Stimulated activated CD4-positive, alpha-beta T cell treated with anti-CD3 and anti-CD28 coated beads, Interleukin-15, amount 100 ng/mL, for 48 hours (primary cell): ENCODE results near the gene PKDCC.
"Not testable (repeated sequence)": the region's sequence is repeated elsewhere in the genome, so short reads cannot be mapped to it uniquely, and the experiment has no call there.

ENCODE experiments used
- DNase-seq, 2 donors: peaks; one replicate each; pipeline ENCODE4 v3.0.0-alpha.2; 2020; ENCODE audit warnings: low read depth in 2 of 2

PKDCC gene

GRCh38 chr2:42030829-42031228 lies 17.0 kb upstream of the PKDCC start:
- no peak for DNase-seq

- DNase-seq: no peak
Measured at GRCh38 chr2:42031281-42032223, 16.3 kb upstream of the PKDCC start.

DNA sequence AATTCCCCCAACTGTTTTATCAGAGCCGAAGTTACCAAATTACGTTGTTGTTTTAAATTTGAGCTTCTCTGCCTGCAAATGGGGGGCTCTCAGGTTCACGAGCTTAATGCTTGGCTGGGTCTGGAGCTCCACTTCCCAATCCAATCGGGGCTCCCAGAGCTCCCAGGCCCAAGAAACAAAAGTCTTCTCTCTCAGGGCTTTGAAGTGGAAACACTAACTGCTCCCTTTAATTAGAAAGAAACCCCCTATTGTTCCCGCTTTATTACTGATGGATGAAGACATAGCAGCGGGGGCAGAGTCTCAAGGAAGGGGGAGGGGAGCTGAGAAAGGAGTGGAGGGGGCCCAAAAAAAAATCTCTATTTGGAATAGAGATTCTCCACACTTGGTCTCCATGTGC lies 15.6 kb upstream of the PKDCC start:
- DNase-seq: no peak

DNA sequence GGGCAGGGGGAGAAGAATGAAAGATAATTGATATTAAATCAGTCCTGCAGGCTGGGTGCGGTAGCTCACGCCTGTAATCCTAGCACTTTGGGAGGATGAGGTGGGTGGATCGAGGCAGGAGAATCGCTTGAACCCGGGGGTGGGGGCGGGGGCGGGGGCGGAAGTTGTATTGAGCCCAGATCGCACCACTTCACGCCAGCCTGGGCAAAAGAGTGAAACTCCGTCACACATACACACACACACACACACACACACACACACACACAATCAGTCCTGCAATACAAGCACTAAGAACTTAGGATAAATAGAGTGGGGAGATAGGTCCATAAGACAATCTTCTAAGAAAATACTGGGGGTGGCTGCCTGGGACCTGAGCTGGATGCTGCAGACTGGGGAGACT lies 15.1 kb upstream of the PKDCC start:
- DNase-seq: no peak

- not testable (repeated sequence) for DNase-seq
Measured at GRCh38 chr2:42034096-42034495, 13.7 kb upstream of the PKDCC start.

- no peak for DNase-seq
Measured at GRCh38 chr2:42035241-42035640, 12.6 kb upstream of the PKDCC start.

GRCh38 chr2:42036413-42036812 lies 11.4 kb upstream of the PKDCC start:
- no peak for DNase-seq

DNA sequence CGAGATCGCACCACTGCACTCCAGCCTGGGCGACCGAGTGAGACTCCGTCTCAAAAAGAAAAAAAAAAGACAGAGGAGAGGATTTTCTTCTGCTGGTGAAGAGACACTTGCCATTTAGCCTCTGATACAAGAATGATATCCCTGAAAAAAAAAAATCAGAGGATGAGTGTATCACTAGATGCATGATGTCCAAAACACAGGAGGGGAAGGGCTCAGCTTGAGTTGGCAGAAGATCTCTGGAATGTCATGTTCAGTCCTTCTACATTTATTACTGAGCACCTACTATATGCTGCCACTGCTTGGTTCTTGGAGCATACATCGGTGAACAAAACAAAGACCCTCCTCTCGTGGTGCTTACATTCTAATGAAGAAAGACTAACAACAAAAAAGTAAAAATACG lies 10.9 kb upstream of the PKDCC start:
- DNase-seq: no peak

- DNase-seq: no peak
Measured at GRCh38 chr2:42040643-42041278, 7.1 kb upstream of the PKDCC start.

DNA sequence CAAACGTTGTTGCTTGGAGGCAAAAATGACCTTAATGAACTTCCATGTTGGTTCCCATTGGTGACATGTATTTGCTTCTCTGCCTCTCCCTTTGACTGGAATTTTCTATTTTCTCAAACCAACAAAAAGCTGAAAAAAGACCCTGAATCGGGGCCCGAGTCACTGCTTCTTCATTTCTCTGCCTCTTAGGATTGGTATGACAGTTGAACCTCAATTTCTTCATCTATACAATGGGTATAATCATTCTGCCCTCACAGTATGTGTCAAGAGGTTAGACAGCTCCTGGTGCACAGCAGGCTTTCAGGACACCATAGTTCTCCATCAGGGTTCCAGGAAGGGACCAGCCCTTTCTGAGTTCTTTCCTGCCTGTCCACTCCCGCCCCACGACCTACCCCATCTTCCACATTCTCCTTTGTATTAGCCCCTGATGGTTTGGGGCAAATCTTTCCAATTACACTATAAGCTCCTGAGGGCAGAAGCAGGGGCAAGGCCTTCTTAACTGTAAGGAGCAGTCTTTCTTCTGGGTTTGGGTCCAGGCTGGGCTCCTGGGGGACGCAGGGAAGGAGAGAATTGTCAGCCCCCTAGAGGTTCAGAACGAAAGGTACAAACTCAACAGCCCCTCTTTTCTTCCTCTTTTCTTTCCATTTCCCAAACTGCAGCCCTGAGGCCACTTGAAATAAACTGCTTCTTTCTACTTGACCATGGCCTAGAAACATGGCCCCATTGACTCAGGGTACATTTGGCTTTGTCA lies 6.3 kb upstream of the PKDCC start:
- DNase-seq: no peak

GRCh38 chr2:42042631-42043355 lies 5.0 kb upstream of the PKDCC start:
- no peak for DNase-seq

DNA sequence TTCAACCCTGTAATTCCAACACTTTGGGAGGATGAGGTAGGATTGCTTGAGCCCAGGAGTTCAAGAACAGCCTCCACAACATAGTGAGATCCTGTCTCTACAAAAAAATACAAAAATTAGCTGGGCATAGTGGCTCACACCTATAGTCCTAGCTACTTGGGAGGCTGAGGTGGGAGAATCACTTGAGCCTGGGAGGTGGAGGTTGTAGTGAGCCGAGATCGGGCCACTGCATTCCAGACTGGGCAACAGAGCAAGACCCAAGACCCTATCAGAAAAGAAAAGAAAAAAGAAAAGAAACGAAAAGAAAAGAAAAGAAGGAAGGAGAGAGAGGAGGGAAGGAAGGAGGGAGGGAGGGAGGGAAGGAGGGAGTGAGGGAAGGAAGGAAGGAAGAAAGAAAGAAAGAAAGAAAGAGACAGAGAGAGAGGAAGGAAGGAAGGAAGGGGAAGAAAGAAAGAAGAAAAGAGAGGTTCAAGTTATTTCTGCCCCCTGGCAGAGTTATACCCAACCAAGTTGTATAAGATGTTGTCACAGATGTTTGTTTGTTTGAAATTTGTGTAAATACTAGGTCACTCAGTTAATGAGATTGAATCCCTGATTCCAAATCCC lies 3.9 kb upstream of the PKDCC start:
- DNase-seq: no peak

DNA sequence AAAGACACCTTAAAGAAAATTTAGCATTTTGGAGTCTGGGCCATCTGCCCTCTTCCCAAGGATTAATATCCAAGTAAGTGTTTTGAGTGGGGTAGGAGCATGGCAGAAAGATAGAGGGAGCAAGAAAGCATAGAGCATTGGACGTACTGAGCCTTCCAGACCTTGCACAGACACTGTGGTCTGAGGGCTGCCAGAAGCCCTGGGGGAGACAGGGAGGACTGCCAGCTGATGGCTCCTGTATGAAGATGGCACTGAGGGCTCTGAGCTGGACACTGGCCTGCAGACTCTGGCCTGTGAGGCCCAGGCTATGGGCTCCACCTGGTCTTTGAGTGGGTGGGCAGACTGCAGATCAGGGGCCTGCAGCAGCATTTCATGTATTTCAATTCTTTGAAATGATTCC lies 2.9 kb upstream of the PKDCC start:
- no peak for DNase-seq

DNA sequence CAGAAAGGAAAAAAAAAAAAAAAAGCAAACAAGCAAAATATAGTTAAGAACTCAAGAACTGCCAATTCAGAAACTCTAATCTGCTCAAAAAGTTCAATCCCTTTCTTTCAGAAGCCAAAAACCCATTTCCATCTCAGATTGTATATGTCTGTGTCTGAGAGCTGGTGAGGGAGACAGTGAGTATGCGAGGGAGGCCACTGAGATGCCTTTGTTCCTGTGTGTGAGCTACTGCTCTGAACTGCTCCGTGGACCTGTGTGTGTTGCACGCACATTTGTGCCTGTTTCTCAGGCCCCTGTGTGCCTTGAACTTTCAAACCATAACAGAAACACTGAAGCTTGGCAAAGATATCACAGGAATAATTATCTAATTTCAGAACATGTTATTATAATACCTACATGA lies 2.5 kb upstream of the PKDCC start:
- no peak for DNase-seq

DNA sequence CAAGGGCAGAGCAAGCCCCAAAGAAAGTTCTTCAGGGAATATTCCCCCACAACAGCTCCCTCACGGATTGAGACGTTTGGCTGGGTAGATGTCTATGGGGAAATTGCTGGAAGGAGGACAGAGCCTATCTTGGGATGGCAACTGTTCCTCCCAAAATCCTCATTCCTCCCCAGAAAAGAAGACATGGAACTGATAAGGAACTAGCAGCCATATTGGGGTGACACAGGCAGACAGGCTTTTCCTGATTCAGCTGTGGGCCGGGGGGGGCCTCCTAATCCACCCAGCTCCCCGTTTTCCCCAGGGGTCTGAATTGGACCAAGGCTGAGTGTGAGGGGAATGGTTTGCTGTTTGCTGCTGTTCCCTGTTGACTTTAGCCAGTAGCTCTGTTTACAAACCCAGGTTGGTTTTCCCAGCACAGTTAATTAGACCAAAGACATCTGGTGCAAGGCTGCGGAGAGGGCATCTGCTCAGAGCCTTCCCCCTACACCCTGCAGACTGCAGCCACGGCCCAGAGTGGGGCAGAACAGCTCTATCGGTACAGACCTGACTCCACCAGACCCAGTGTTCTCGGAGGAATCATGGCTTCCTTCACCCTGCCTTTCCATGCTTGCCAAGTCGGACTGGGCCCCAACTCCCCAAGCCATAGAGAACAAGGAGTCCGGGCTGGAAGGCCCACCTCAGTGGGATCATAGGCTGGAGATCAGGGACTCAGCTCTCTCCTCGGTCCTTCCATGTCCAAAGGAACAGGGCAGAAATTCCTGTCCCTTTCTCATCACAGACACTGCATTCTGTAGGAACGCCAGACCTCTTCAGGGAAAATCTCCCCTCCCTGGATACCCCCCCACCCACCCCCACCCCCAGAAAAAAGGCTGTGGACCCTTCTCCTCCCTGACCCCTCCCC lies 1.7 kb upstream of the PKDCC start:
- no peak for DNase-seq

DNA sequence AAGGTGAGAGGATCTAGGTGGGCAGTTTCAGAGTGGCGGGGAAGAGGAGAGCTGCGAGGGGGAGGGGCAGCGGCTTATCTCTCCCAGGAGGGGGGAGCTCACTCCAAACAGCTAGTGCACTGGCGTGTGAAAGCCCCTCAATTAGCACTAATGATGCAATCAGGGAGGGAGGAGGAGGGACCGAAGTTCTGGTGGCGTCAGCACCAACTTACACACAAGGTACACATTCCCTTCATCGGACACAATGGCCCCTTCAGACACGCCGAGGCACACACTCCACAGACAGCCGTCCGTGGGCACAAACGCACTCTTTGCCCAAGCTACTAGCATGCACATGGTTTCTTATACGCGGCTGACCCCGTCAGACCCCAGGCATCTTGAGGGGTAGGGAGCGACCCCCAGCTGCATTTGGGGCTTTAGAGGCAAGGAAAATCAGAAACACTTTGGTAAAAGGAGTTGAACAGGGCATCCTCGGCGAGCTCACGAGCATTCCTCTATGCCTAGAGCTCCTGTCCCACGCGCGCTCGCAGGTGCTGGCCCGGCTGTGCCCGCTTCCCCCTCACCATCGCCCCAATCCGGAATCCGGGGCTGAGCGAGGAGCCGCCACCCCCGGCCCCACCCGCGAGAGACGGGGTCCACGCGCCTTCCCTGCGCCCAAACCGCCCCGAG lies 868 bp upstream of the PKDCC start:
- DNase-seq: no peak

- no peak for DNase-seq
Measured at GRCh38 chr2:42048299-42049220, 739 bp downstream of the PKDCC start.

DNA sequence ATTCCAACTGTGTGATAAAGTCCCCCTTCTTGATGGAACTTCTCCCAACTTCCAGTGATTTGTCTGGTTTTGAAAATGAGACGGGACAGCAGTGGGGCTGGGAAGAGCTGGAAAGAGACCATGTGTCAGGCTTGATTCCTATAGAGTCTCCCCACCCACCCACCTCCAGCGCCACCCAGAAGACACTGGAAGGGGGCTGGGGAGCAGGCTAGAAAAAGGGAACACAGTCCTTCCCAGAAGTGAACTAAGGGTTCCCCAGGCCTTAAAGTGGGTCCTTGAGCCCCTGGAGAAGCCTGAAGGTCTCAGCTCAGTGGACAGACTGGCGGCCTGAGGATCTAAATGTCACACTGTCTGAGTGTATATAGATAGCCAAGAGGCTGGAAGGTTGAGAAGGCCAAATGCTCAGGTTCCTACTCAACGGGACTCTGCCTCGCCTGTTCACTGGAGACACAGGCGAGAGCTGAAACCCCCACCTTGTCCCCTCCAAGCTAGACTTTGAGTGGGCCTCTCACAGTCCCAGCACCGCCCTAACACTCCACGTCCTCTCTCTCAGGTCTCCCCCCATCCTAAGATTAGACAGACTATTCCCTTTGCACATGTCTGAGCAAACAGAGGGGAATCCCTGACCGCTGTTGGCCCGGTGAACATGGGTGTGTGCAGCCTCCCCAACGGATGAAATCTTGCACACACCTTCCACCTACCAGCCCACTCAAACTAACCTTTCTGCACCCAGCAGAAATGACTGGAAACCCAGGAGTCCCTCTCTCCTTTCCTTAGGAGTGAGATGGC lies 1.6 kb downstream of the PKDCC start:
- no peak for DNase-seq
